GM06990 (cell line): ENCODE data around the gene TTC33.

Experiments
- DNase-seq: peaks from one replicate; pipeline ENCODE4 v3.0.0-alpha.2; 2011; ENCODE audit not compliant: insufficient read length; ENCODE audit errors: extremely low read depth
- H3K27me3 ChIP-seq: replicated peaks from 2 replicates; pipeline ENCODE4 v1.6.0; 2011; ENCODE audit warnings: low read length; ENCODE audit not compliant: control insufficient read depth, insufficient read depth
- H3K36me3 ChIP-seq: 2 replicates; pipeline ENCODE4 v1.5.1; 2011; ENCODE audit warnings: low read length; ENCODE audit not compliant: control insufficient read depth, insufficient read depth
- H3K4me3 ChIP-seq: replicated peaks from 2 replicates; pipeline ENCODE4 v1.5.1; 2011; ENCODE audit warnings: low read depth, mild to moderate bottlenecking, control low read depth, low read length
- TF ChIP-seq, protein P1 (sequence below): IDR thresholded peaks from 2 replicates; pipeline ENCODE4 v1.5.1; 2011; ENCODE audit warnings: low read length, control low read depth, mild to moderate bottlenecking, inconsistent platforms; ENCODE audit not compliant: insufficient read depth, poor library complexity, severe bottlenecking

The TTC33 gene

DNA sequence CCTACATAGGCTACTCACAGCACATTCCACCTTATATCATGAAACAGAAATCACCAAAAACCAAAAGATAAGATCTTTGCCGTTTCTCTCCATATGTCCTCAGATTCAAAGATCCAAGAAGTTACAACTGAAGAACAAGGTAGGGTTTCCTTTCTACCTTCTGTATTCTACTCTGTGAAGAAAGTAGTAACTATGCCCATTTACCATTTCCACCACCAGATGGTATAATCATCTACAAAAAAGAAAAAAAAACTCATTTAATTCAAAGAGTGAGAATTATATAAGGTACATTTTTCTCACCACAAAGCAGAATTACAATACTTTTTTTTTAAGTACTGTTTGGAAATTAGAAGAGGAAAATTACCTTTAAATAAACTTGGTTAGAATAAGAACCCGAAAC, 248.7 kb downstream of the TTC33 start:
- H3K36me3 ChIP-seq, result no peaks in the 10 kb centered on the region
- H3K4me3 ChIP-seq, result no peak overlapping the region
- no peaks in the 10 kb centered on the region for H3K27me3 ChIP-seq
- no peak for DNase-seq
- TF ChIP-seq, protein P1, sequence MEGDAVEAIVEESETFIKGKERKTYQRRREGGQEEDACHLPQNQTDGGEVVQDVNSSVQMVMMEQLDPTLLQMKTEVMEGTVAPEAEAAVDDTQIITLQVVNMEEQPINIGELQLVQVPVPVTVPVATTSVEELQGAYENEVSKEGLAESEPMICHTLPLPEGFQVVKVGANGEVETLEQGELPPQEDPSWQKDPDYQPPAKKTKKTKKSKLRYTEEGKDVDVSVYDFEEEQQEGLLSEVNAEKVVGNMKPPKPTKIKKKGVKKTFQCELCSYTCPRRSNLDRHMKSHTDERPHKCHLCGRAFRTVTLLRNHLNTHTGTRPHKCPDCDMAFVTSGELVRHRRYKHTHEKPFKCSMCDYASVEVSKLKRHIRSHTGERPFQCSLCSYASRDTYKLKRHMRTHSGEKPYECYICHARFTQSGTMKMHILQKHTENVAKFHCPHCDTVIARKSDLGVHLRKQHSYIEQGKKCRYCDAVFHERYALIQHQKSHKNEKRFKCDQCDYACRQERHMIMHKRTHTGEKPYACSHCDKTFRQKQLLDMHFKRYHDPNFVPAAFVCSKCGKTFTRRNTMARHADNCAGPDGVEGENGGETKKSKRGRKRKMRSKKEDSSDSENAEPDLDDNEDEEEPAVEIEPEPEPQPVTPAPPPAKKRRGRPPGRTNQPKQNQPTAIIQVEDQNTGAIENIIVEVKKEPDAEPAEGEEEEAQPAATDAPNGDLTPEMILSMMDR, result no peak

DNA sequence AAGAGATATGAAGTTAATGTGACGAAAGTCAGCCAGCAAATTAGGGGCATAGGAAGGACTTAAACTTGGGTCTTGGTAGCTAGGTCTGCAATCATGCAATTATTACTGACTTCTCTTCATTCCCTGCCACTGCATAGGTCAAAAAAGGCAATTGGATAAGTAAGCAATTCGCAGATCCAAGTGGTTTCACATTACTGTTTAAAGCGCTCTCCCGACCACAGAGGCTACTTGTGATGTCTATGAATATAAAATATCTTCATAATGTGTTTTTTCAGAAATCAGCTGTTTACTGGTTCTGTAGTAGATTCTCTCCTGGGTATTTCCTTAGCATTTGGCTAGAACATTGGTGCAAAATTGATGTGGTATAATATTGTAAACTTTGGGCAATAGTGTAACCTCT, 250.7 kb downstream of the TTC33 start:
- H3K27me3 ChIP-seq, result no peaks in the 10 kb centered on the region
- no peak for DNase-seq
- TF ChIP-seq, protein P1, result no peak
- H3K4me3 ChIP-seq, result no peak overlapping the region
- no peaks in the 10 kb centered on the region for H3K36me3 ChIP-seq

DNA sequence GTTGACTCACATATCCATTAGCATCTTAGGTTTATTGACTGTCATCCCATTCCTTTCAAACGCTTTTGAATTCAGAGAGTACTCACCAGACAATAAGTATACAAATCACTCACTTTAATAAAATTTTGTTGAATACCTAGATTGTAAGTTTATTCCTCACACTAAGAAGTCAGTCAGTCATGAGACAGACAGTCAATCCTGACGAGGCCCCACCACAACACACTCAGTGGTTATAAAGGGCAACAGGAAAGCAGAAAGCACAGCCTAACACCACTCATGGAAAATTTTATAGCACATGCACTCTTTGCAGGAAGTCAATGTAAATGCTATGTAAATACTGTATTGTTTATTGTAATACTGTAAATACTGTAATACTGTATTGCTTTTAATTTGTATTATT, 252.3 kb downstream of the TTC33 start:
- no peaks in the 10 kb centered on the region for H3K36me3 ChIP-seq
- H3K4me3 ChIP-seq, result no peak overlapping the region
- DNase-seq, result no peak
- no peaks in the 10 kb centered on the region for H3K27me3 ChIP-seq
- TF ChIP-seq, protein P1, result no peak

DNA sequence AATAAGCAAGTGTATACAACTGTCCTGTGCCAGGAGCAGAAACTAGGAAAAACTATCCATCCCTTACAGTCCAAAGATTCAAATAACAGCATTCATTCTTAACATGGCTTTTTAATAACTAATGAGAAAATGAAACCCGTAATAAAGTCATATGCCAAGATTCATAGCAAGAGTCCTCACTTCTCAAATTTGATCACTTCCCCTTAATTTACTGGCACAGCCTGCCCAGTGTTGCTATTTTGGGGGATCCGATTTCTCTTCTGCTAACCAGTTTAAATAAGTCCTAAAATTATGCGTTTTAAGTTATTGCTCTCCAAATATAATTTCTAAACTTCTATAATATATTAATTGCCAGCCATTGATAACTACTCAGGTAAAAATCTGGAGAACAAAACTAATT, 253.0 kb downstream of the TTC33 start:
- TF ChIP-seq, protein P1, result no peak
- Histone ChIP-seq H3K36me3 (no peaks in the 10 kb centered on the region), H3K4me3 (no peak overlapping the region)

DNA sequence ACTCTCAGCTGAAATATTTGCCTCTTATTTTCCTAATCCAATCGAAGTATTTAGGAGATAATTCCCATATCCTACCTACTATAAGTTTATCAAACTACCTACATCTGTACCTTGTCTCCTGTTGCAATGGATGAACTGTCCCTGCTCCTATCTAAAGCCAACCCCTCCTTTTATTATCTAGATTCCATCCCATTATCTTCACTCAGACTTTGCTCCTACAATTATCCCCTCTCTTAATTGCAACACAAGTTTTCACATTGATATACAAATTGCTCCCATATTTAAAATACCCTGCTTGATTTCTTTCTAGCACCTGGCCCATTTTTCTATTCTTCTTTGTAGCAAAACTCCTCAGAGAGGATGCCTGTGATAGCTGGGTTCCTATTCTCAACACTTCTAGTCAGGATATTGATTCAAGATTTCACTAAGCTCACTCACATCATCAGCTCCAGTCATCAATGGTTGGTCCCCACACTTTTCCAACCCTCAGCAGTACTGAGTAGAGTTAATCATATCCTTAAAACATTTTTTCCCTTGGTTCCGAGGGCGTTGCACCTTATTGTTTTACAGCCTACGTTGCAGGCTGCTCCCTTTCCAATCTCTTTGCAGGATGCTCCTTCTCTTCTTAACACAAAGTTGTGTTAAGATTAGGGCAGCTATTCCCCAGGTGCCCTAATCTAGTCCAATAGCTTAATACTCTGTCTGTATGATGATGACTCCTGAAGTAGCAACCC, 253.9 kb downstream of the TTC33 start:
- Histone ChIP-seq H3K36me3 (no peaks in the 10 kb centered on the region), H3K4me3 (no peak overlapping the region), H3K27me3 (no peaks in the 10 kb centered on the region)
- no peak for DNase-seq
- TF ChIP-seq, protein P1, result no peak

More for the DNA sequence above, 253.0 kb downstream of the TTC33 start:
- no peak for DNase-seq
- H3K27me3 ChIP-seq, result no peaks in the 10 kb centered on the region
